DND-41 (cell line): ENCODE data around the gene IFT122.

ENCODE experiments used
- ATAC-seq: fragments of 200-7000 bp; cut with Tn5 transposase; 3 replicates; pipeline ENCODE4 v1.9.1; 2021; ENCODE audit warnings: low read depth; ENCODE audit not compliant: insufficient read depth
- DNase-seq: peaks from one replicate; pipeline ENCODE4 v3.0.0-alpha.2; 2020
- H2AFZ ChIP-seq: 2 replicates; pipeline ENCODE4 v1.6.0; 2012; ENCODE audit warnings: low read depth, low read length
- H3K27ac ChIP-seq: 2 replicates; pipeline ENCODE4 v1.5.1; 2012; ENCODE audit warnings: low read length, inconsistent platforms
- H3K27me3 ChIP-seq: fragments of 200-600 bp; sonication (generic); 2 replicates; pipeline ENCODE4 v1.6.0; 2012; ENCODE audit warnings: low read length, mild to moderate bottlenecking, inconsistent platforms; ENCODE audit not compliant: insufficient read depth, poor library complexity
- H3K36me3 ChIP-seq: 2 replicates; pipeline ENCODE4 v1.5.1; 2012; ENCODE audit warnings: low read length, inconsistent platforms; ENCODE audit not compliant: insufficient read depth
- H3K4me1 ChIP-seq: 2 replicates; pipeline ENCODE4 v1.5.1; 2012; ENCODE audit warnings: mild to moderate bottlenecking, low read length; ENCODE audit not compliant: insufficient read depth
- H3K4me2 ChIP-seq: 2 replicates; pipeline ENCODE4 v1.6.0; 2012; ENCODE audit warnings: mild to moderate bottlenecking, moderate library complexity, low read length, inconsistent platforms; ENCODE audit not compliant: insufficient read depth
- H3K4me3 ChIP-seq, 2 experiments: fragments of 200-600 bp in 1 of 2; shearing (Covaris generic) in 1 of 2; 2 replicates each; pipeline ENCODE4 v1.5.1; 2012 to 2016; ENCODE audit warnings: inconsistent platforms in 2 of 2, low read length in 2 of 2, mild to moderate bottlenecking in 2 of 2, low read depth in 1 of 2, moderate library complexity in 1 of 2
- H3K79me2 ChIP-seq: 2 replicates; pipeline ENCODE4 v1.6.0; 2012; ENCODE audit warnings: low read length, inconsistent platforms; ENCODE audit not compliant: insufficient read depth
- H3K9ac ChIP-seq: 2 replicates; pipeline ENCODE4 v1.6.0; 2012; ENCODE audit warnings: low read depth, mild to moderate bottlenecking, inconsistent platforms, low read length, moderate library complexity
- H3K9me3 ChIP-seq: 2 replicates; pipeline ENCODE4 v1.5.1; 2012; ENCODE audit warnings: low read length, moderate library complexity, mild to moderate bottlenecking, inconsistent platforms; ENCODE audit not compliant: insufficient read depth, severe bottlenecking
- H4K20me1 ChIP-seq: 2 replicates; pipeline ENCODE4 v1.6.0; 2012; ENCODE audit warnings: low read length; ENCODE audit not compliant: insufficient read depth
- EZH2 ChIP-seq: IDR thresholded peaks from 3 replicates; pipeline ENCODE4 v1.6.1; 2012; ENCODE audit warnings: borderline replicate concordance, low read depth, mild to moderate bottlenecking, moderate library complexity, low read length, inconsistent platforms; ENCODE audit not compliant: severe bottlenecking
- TF ChIP-seq, protein P1 (sequence below): IDR thresholded peaks from 2 replicates; pipeline ENCODE4 v1.5.1; 2012; ENCODE audit warnings: borderline replicate concordance, low read length, moderate library complexity, mild to moderate bottlenecking; ENCODE audit not compliant: poor library complexity, severe bottlenecking; ENCODE audit errors: extremely low read depth

The IFT122 gene

DNA sequence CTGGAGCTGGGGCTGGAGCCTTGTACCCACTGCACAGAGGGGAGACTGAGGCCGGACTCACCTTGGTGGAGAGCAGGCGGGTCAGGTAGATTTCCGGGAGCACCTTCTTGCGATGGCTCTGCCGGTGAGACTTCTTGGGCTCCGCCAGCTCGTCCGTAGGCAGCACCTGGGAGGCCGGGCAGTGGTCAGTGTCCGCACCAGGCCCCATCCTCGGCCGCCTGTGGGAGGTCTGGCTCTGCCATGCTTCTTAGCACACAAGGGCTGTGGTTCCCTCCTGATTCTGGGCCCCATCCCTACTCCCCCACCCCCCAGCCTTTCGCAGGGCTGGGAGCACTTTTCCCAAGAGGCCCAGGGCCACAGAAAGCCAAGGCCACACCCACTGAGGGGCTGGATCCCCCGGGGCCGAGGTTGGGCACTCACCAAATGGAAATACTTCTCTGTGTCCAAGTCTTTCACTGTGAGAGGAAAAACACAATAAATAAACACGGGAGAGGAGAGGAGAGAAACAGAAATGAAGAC is 120.3 kb downstream of the IFT122 start:
- no peak for TF ChIP-seq EZH2
- TF ChIP-seq, protein P1, sequence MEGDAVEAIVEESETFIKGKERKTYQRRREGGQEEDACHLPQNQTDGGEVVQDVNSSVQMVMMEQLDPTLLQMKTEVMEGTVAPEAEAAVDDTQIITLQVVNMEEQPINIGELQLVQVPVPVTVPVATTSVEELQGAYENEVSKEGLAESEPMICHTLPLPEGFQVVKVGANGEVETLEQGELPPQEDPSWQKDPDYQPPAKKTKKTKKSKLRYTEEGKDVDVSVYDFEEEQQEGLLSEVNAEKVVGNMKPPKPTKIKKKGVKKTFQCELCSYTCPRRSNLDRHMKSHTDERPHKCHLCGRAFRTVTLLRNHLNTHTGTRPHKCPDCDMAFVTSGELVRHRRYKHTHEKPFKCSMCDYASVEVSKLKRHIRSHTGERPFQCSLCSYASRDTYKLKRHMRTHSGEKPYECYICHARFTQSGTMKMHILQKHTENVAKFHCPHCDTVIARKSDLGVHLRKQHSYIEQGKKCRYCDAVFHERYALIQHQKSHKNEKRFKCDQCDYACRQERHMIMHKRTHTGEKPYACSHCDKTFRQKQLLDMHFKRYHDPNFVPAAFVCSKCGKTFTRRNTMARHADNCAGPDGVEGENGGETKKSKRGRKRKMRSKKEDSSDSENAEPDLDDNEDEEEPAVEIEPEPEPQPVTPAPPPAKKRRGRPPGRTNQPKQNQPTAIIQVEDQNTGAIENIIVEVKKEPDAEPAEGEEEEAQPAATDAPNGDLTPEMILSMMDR, result no peak
- ATAC-seq (no peak), DNase-seq (no peak)
- Histone ChIP-seq H3K4me1 (no peaks in the 10 kb centered on the region), H2AFZ (no peak overlapping the region), H3K27ac (no peak overlapping the region; the same call in 1 of the 2 replicates), H3K4me2 (no peak overlapping the region), H3K79me2 (no peaks in the 10 kb centered on the region), H3K27me3 (no peaks in the 10 kb centered on the region), H3K9ac (no peak overlapping the region), H3K9me3 (no peaks in the 10 kb centered on the region), H3K4me3 (no peak overlapping the region), H3K36me3 (peaks cover 98% of the 10 kb centered on the region), H4K20me1 (peaks cover 11% of the 10 kb centered on the region)

DNA sequence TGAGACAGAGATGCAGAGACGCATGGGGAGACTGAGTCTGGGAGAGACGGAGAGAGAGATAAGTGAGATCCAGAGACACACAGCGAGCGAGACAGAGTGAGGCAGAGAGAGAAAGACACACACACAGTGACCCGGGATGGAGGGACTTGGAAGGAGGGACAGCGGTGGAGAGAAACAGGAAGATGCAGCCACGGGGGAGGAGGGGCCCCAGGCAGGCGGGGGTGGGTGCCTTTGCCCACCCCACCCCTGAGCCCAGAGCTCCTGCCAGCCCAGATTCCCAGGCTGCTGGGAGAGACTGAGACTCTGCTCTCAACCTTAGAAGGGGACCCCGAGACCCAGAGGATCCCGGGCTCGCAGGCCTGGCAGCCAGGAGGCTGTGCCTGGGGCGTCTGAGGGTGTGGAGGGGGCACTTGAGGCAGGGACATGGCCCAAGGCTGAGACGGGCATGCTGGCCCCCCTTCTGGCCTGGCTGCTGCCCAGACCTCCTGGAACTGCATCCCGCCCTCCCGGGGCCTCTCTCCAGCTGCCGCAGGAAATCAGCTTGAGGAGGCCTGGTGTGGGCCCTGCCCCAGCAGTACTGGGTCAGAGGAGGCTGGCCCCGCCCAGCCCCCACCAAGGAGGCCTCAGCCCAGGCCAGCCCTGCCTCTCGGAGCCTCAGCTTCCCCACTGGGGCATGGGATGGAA is 121.0 kb downstream of the IFT122 start:
- peaks cover 100% of the 10 kb centered on the region for H3K36me3 ChIP-seq
- H3K4me1 ChIP-seq, result no peaks in the 10 kb centered on the region
- no peak for DNase-seq
- H3K4me3 ChIP-seq, result no peak overlapping the region
- no peak overlapping the region for H2AFZ ChIP-seq
- no peak for TF ChIP-seq EZH2
- TF ChIP-seq, protein P1, result no peak
- no peaks in the 10 kb centered on the region for H3K79me2 ChIP-seq
- H3K9me3 ChIP-seq, result no peaks in the 10 kb centered on the region
- no peak overlapping the region for H3K27ac ChIP-seq
- no peak overlapping the region for H3K9ac ChIP-seq
- H3K27me3 ChIP-seq, result no peaks in the 10 kb centered on the region
- peaks cover 17% of the 10 kb centered on the region for H4K20me1 ChIP-seq
- H3K4me2 ChIP-seq, result no peak overlapping the region
- no peak for ATAC-seq

DNA sequence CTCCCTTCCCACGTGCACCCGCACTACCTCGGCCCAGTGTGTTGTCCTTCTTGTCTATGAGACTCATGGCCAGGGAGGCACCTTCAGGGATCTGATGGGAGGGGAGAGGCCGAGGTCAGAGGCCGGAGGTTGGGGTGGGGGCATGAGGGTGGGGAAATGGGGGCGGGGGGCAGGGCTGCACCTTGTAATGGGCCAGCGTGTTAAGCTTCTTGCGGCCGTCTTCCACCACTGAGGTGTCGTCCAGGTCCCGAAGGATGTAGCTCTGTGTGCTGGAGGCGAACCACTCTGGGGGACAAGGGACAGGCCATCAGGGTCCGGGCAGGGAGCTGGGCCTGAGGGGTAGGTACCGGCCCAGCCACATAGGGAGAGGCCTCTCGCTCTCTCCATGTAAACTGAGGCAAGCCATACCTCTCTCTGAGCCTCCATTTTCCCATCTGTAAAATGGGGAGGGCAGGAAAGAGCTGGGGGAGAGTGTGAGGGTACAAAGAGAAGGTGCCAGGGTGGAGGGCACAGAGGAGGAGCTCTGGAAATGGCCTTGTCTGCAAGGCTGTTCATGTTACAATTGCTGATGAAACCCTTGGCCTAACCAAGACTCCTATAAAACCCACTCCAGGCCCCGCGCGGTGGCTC is 121.7 kb downstream of the IFT122 start:
- H2AFZ ChIP-seq, result no peak overlapping the region
- H3K4me1 ChIP-seq, result no peaks in the 10 kb centered on the region

More for the DNA sequence above, 121.7 kb downstream of the IFT122 start:
- no peak overlapping the region for H3K27ac ChIP-seq
- no peak overlapping the region for H3K4me2 ChIP-seq
- no peaks in the 10 kb centered on the region for H3K9me3 ChIP-seq
- H3K27me3 ChIP-seq, result no peaks in the 10 kb centered on the region
- peaks cover 20% of the 10 kb centered on the region for H4K20me1 ChIP-seq
- DNase-seq (no peak), ATAC-seq (no peak)
- peaks cover 100% of the 10 kb centered on the region for H3K36me3 ChIP-seq
- no peak overlapping the region for H3K4me3 ChIP-seq
- no peak overlapping the region for H3K9ac ChIP-seq
- no peak for TF ChIP-seq EZH2
- TF ChIP-seq, protein P1, result no peak
- H3K79me2 ChIP-seq, result no peaks in the 10 kb centered on the region
